Sigmoid colon (tissue), 7 donors: ENCODE measurements around the gene PLCB2. TPM values are rescaled to one million over a fixed set of nuclear protein-coding genes. Genes with fewer than 3 reads are reported as not detected.

ENCODE experiments used
- DNase-seq: peaks from one replicate; pipeline ENCODE4 v3.0.0-alpha.2; 2019
- H3K27ac ChIP-seq, 4 donors: fragments of 200-600 bp; sonication (generic); one replicate each; pipeline ENCODE4 v1.5.1; 2016 to 2019; ENCODE audit warnings: mild to moderate bottlenecking in 1 of 4
- H3K27me3 ChIP-seq, 3 donors: fragments of 200-600 bp; sonication (generic); one replicate each; pipeline ENCODE4 v1.5.1; 2019; ENCODE audit warnings: mild to moderate bottlenecking in 1 of 3
- H3K36me3 ChIP-seq, 4 donors: fragments of 200-600 bp; sonication (generic); one replicate each; pipeline ENCODE4 v1.5.1; 2016 to 2019
- H3K4me1 ChIP-seq, 4 donors: fragments of 200-600 bp; sonication (generic); one replicate each; pipeline ENCODE4 v1.5.1; 2017 to 2019
- H3K4me3 ChIP-seq, 4 donors: fragments of 200-600 bp; sonication (generic); one replicate each; pipeline ENCODE4 v1.5.1; 2017 to 2019; ENCODE audit warnings: mild to moderate bottlenecking in 2 of 4, moderate library complexity in 1 of 4
- H3K9me3 ChIP-seq, 4 donors: fragments of 200-600 bp in 3 of 4; sonication (generic) in 3 of 4; one replicate each; pipeline versions ENCODE4 v1.5.1 to v1.6.1; 2013 to 2019
- CTCF ChIP-seq, 4 experiments: fragments of 450-650 bp in 3 of 4; fragments of 200-600 bp in 1 of 4; IDR thresholded peaks; one replicate each; pipeline ENCODE4 v1.5.1; 2016 to 2019; ENCODE audit warnings: antibody characterized with exemption in 4 of 4, mild to moderate bottlenecking in 3 of 4, moderate library complexity in 2 of 4
- EP300 ChIP-seq, 4 donors: sonication (generic); formaldehyde crosslinking; IDR thresholded peaks; one replicate each; pipeline ENCODE4 v1.6.1; 2017; ENCODE audit warnings: antibody characterized with exemption in 4 of 4
- POLR2A ChIP-seq, 2 donors: fragments of 450-650 bp; IDR thresholded peaks; one replicate each; pipeline ENCODE4 v1.6.1; 2016; ENCODE audit warnings: antibody characterized with exemption in 2 of 2, mild to moderate bottlenecking in 2 of 2, moderate library complexity in 2 of 2
- POLR2AphosphoS5 ChIP-seq, 4 donors: sonication (generic); formaldehyde crosslinking; IDR thresholded peaks; one replicate each; pipeline ENCODE4 v1.6.1; 2017; ENCODE audit warnings: antibody characterized with exemption in 4 of 4
- WGBS, 2 donors: extraction: QIAGEN DNeasy Blood & Tissue Kit; methylation state at CpG; one replicate each; pipeline ENCODE4 v1.1.7; 2013; 5-methylcytosine and 5-hydroxymethylcytosine counted together
- intact Hi-C: fragments of 100-400 bp; cut with DNase I; formaldehyde crosslinking; loops from one replicate; pipeline ENCODE4 v1.15.1; 2023
- polyA plus RNA-seq, 3 donors: library from polyadenylated mRNA; stranded (reverse); fragments of 200-250 nt; gene quantifications; one replicate each; pipeline ENCODE4 v1.2.3, GENCODE V29; 2013
- total RNA-seq, 4 donors: library from RNA; depleted of rRNA; stranded (reverse); fragments of >200 nt; gene quantifications; one replicate each; pipeline ENCODE4 v1.1.0, GENCODE V29; 2016
- donor health status: healthy with polysubstance abuse.
- donor health status: Bipolar disorder and iron deficiency.
- donor health status: healthy.

The PLCB2 gene
- total and polyA plus RNA-seq, 7 donors = 2.4 to 27.5 (median 7.2) TPM

GRCh38 chr15:40329804-40330203 is 22.1 kb upstream of the PLCB2 start:
- Histone ChIP-seq H3K4me3 (no peak overlapping the region), H3K4me1 (peaks cover 0 to 100% (median 99%) of the 10 kb centered on the region in 4 donors), H3K36me3 (peaks cover 0 to 3% (median 2%) of the 10 kb centered on the region in 4 donors), H3K27me3 (no peaks in the 10 kb centered on the region), H3K9me3 (no peaks in the 10 kb centered on the region), H3K27ac (peak overlapping the region; percentile 97 to 99 (median 99))
- TF ChIP-seq EP300 (IDR thresholded peaks at IDR 0.05) = peak in 2 of 4 donors; percentile 11 to 95
- peak in 3 of 4 donors; percentile 8 to 43 (median 23) for TF ChIP-seq POLR2AphosphoS5 (IDR thresholded peaks at IDR 0.05)
- no peak for TF ChIP-seq CTCF (IDR thresholded peaks at IDR 0.05)
- TF ChIP-seq POLR2A (IDR thresholded peaks at IDR 0.05) = no peak
- 86 to 89% methylated on average over 7 of the region's 7 CpGs for WGBS, 2 donors
- intact Hi-C loops = loop anchor here (5.0 to 10.0 kb wide), 2 partner anchors 228 to 855 kb away; no protein-coding TSS in a partner anchor
- DNase-seq = peak; percentile 72

DNA sequence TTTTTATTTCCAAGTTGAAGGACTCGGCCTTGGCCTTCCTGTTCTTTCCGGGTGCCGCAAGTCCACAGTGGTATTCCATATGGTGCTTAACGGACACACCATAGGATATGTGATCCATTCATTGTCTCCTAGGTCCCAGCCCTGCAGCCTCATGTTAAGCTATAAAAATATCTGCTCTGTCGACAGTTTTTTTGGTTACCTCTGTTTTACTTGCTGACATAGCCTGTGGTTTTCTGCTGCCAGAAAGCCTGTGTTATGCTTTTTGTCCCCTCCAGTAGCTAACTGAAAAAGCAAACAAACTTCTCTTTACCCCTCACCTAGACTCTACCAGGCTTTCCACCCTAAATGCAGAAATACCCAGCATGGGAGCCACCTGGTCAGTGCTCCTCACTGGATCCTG is 21.0 kb upstream of the PLCB2 start:
- Histone ChIP-seq H3K4me1 (peaks cover 0 to 97% (median 91%) of the 10 kb centered on the region in 4 donors), H3K4me3 (peak overlapping the region in 1 of 4 donors; percentile 84), H3K9me3 (no peaks in the 10 kb centered on the region), H3K36me3 (no peaks in the 10 kb centered on the region), H3K27me3 (no peaks in the 10 kb centered on the region), H3K27ac (peak overlapping the region; percentile 97 to 99 (median 99))
- no peak for TF ChIP-seq POLR2A (IDR thresholded peaks at IDR 0.05)
- no peak for TF ChIP-seq CTCF (IDR thresholded peaks at IDR 0.05)
- no peak for TF ChIP-seq POLR2AphosphoS5 (IDR thresholded peaks at IDR 0.05)
- no peak for TF ChIP-seq EP300 (IDR thresholded peaks at IDR 0.05)
- WGBS, 2 donors = 75 to 89% methylated on average over 5 of the region's 5 CpGs
- intact Hi-C loops = no loop called here
- DNase-seq = no peak

- TF ChIP-seq CTCF (IDR thresholded peaks at IDR 0.05) = no peak
- TF ChIP-seq POLR2AphosphoS5 (IDR thresholded peaks at IDR 0.05) = peak in 1 of 4 donors; percentile 6
- no peak for TF ChIP-seq POLR2A (IDR thresholded peaks at IDR 0.05)
- peak overlapping the region; percentile 97 to 99 (median 99) for H3K27ac ChIP-seq
- no peaks in the 10 kb centered on the region for H3K36me3 ChIP-seq
- peak overlapping the region in 3 of 4 donors; percentile 2 to 84 (median 15) for H3K4me3 ChIP-seq
- intact Hi-C loops = no loop called here
- no peaks in the 10 kb centered on the region for H3K9me3 ChIP-seq
- 68 to 89% methylated on average over 3 of the region's 3 CpGs for WGBS, 2 donors
- no peak for DNase-seq
- peaks cover 0 to 91% (median 85%) of the 10 kb centered on the region in 4 donors for H3K4me1 ChIP-seq
- H3K27me3 ChIP-seq = no peaks in the 10 kb centered on the region
These were observed 20.4 kb upstream of the PLCB2 start for GRCh38 chr15:40328176-40328575.

DNA sequence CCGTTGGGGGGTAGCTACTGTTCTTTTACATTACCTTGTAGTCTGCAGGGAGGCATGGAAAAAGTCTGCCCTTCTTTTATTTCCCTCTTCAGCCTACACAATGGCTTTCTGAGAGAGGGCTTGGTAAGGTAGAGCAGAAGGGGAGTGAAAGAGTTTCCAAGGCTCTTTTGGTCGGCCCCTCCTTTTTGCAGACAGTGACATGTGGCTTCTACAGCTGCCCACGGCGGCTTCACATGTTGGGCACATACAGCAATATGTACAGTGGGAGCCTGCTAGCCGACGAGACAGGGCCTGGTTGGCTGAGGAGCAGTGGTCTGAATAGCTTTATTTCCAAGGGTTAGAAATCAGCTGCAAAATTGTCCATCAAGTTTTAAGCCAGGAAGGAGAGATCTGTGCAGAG is 19.7 kb upstream of the PLCB2 start:
- TF ChIP-seq EP300 (IDR thresholded peaks at IDR 0.05) = no peak
- peak in 1 of 4 donors; percentile 30 for TF ChIP-seq POLR2AphosphoS5 (IDR thresholded peaks at IDR 0.05)
- Histone ChIP-seq H3K27ac (peak overlapping the region; percentile 97 to 99 (median 99)), H3K9me3 (no peaks in the 10 kb centered on the region), H3K36me3 (no peaks in the 10 kb centered on the region), H3K4me1 (peaks cover 0 to 91% (median 85%) of the 10 kb centered on the region in 4 donors), H3K4me3 (peak overlapping the region; percentile 2 to 84 (median 12)), H3K27me3 (no peaks in the 10 kb centered on the region)
- no peak for DNase-seq
- intact Hi-C loops = no loop called here
- WGBS, 2 donors = 59 to 80% methylated on average over 6 of the region's 6 CpGs

- intact Hi-C loops = no loop called here
- no peaks in the 10 kb centered on the region for H3K36me3 ChIP-seq
- H3K27ac ChIP-seq = peak overlapping the region; percentile 90 to 99 (median 99)
- WGBS, 2 donors = 90 to 94% methylated on average over 2 of the region's 2 CpGs
- peak overlapping the region; percentile 79 to 96 (median 90) for H3K4me3 ChIP-seq
- H3K9me3 ChIP-seq = no peaks in the 10 kb centered on the region
- H3K4me1 ChIP-seq = peaks cover 0 to 86% (median 78%) of the 10 kb centered on the region in 4 donors
- DNase-seq = no peak
- TF ChIP-seq POLR2AphosphoS5 (IDR thresholded peaks at IDR 0.05) (no peak), CTCF (IDR thresholded peaks at IDR 0.05) (no peak), EP300 (IDR thresholded peaks at IDR 0.05) (no peak), POLR2A (IDR thresholded peaks at IDR 0.05) (no peak)
- H3K27me3 ChIP-seq = no peaks in the 10 kb centered on the region
These were observed 18.0 kb upstream of the PLCB2 start for GRCh38 chr15:40325700-40326099.
